Thoracic aorta (tissue), 2 donors: ENCODE results near the gene ELF5. TPM values are rescaled to one million over a fixed set of nuclear protein-coding genes. Genes with fewer than 3 reads are reported as not detected.

ENCODE experiments used
- ATAC-seq: fragments of 150-250 bp; one replicate; pipeline ENCODE4 v1.8.0; 2017; ENCODE audit warnings: low read depth; ENCODE audit not compliant: insufficient number of reproducible peaks, low FRiP score
- DNase-seq: peaks from one replicate; pipeline ENCODE4 v3.0.0-alpha.2; 2020; ENCODE audit warnings: low spot score
- H3K27ac ChIP-seq, 2 donors: fragments of 200-600 bp; sonication (generic); 1 replicate in 1 of 2; 2 replicates in 1 of 2; pipeline ENCODE4 v1.5.1; 2016; ENCODE audit warnings: mild to moderate bottlenecking in 2 of 2, moderate library complexity in 2 of 2
- H3K27me3 ChIP-seq: fragments of 200-600 bp; sonication (generic); replicated peaks from 2 replicates; pipeline ENCODE4 v1.6.0; 2016; ENCODE audit warnings: mild to moderate bottlenecking; ENCODE audit not compliant: insufficient read depth
- H3K36me3 ChIP-seq: fragments of 200-600 bp; sonication (generic); one replicate; pipeline ENCODE4 v1.5.1; 2016
- H3K4me1 ChIP-seq, 2 donors: fragments of 200-600 bp; sonication (generic); 1 replicate in 1 of 2; 2 replicates in 1 of 2; pipeline versions ENCODE4 v1.5.1 to v1.6.0; 2016; ENCODE audit warnings: low read depth in 2 of 2, mild to moderate bottlenecking in 1 of 2; ENCODE audit not compliant: control insufficient read depth in 1 of 2
- H3K4me3 ChIP-seq: fragments of 200-600 bp; sonication (generic); 2 replicates; pipeline ENCODE4 v1.5.1; 2016; ENCODE audit warnings: mild to moderate bottlenecking
- H3K9me3 ChIP-seq: fragments of 200-600 bp; sonication (generic); 2 replicates; pipeline ENCODE4 v1.5.1; 2016
- CTCF ChIP-seq: fragments of 200-600 bp; sonication (generic); IDR thresholded peaks from one replicate; pipeline ENCODE4 v1.5.1; 2019; ENCODE audit warnings: antibody characterized with exemption
- total RNA-seq, 2 donors: library from RNA; depleted of rRNA; stranded (reverse); fragments of >200 nt; gene quantifications; one replicate each; pipeline versions ENCODE4 v1.1.0 to v1.2.3, GENCODE V29; 2016

The ELF5 gene
- total RNA-seq, 2 donors from 2014 or later, result not detected

GRCh38 chr11:34524696-34525095 lies 11.1 kb upstream of the ELF5 start:
- no peak for TF ChIP-seq CTCF
- Histone ChIP-seq H3K9me3 (no peaks in the 10 kb centered on the region), H3K4me1 (no peaks in the 10 kb centered on the region), H3K27me3 (no peaks in the 10 kb centered on the region), H3K27ac (no peak overlapping the region), H3K36me3 (no peaks in the 10 kb centered on the region), H3K4me3 (no peak overlapping the region)
- no peak for DNase-seq
- ATAC-seq, result no peak

GRCh38 chr11:34523053-34523452 lies 9.5 kb upstream of the ELF5 start:
- Histone ChIP-seq H3K36me3 (no peaks in the 10 kb centered on the region), H3K27me3 (no peaks in the 10 kb centered on the region), H3K27ac (no peak overlapping the region), H3K4me1 (no peaks in the 10 kb centered on the region), H3K4me3 (no peak overlapping the region), H3K9me3 (no peaks in the 10 kb centered on the region)
- ATAC-seq (no peak), DNase-seq (no peak)
- no peak for TF ChIP-seq CTCF

GRCh38 chr11:34522188-34522587 lies 8.6 kb upstream of the ELF5 start:
- ATAC-seq (no peak), DNase-seq (no peak)
- H3K27me3 ChIP-seq, result no peaks in the 10 kb centered on the region
- no peaks in the 10 kb centered on the region for H3K36me3 ChIP-seq
- H3K4me3 ChIP-seq, result no peak overlapping the region
- no peaks in the 10 kb centered on the region for H3K4me1 ChIP-seq
- TF ChIP-seq CTCF, result no peak
- H3K27ac ChIP-seq, result no peak overlapping the region
- no peaks in the 10 kb centered on the region for H3K9me3 ChIP-seq

DNA sequence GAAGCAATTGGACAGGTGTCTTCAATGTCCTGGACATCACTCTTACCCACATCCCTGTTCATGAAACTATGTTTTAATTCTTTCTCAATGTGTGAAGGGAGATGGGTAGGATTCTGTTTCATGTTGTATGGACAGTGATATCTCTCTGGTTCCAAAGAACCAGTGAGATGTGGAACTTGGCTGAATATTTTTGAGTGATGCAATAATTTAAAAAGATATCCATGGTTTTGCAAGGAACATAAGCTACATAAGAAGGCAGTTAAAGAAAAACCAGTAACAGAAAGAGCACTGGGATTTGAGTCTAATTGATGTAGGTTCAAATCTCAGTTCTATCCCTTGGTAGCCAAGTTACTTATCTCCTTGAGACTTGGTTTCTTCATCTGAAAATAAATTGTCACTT lies 7.7 kb upstream of the ELF5 start:
- Histone ChIP-seq H3K9me3 (no peaks in the 10 kb centered on the region), H3K4me3 (no peak overlapping the region), H3K27me3 (no peaks in the 10 kb centered on the region), H3K27ac (no peak overlapping the region), H3K4me1 (no peaks in the 10 kb centered on the region), H3K36me3 (no peaks in the 10 kb centered on the region)
- no peak for ATAC-seq
- DNase-seq, result no peak
- TF ChIP-seq CTCF, result no peak

GRCh38 chr11:34519595-34520235 lies 6.1 kb upstream of the ELF5 start:
- Histone ChIP-seq H3K27ac (no peak overlapping the region), H3K9me3 (no peaks in the 10 kb centered on the region), H3K4me3 (no peak overlapping the region), H3K36me3 (no peaks in the 10 kb centered on the region), H3K4me1 (no peaks in the 10 kb centered on the region), H3K27me3 (no peaks in the 10 kb centered on the region)
- DNase-seq (no peak), ATAC-seq (no peak)
- TF ChIP-seq CTCF, result no peak
